Left ventricle myocardium inferior (tissue), 1 donor: ENCODE data around the gene AHNAK. TPM values are rescaled to one million over a fixed set of nuclear protein-coding genes. Genes with fewer than 3 reads are reported as not detected.

Experiments used
- DNase-seq: peaks from one replicate; pipeline ENCODE4 v3.0.0-alpha.2; 2020
- H3K27ac ChIP-seq: fragments of 200-600 bp; replicated peaks from 2 replicates; pipeline ENCODE4 v1.8.0; 2021
- H3K27me3 ChIP-seq: fragments of 200-600 bp; 2 replicates; pipeline ENCODE4 v1.8.0; 2021; ENCODE audit warnings: low read depth
- H3K36me3 ChIP-seq: fragments of 200-600 bp; 2 replicates; pipeline ENCODE4 v1.8.0; 2021
- H3K4me1 ChIP-seq: fragments of 200-600 bp; 2 replicates; pipeline ENCODE4 v1.8.0; 2021
- H3K4me3 ChIP-seq: fragments of 200-600 bp; 2 replicates; pipeline ENCODE4 v1.8.0; 2021; ENCODE audit warnings: mild to moderate bottlenecking, moderate library complexity
- H3K9me3 ChIP-seq: fragments of 200-600 bp; replicated peaks from 2 replicates; pipeline ENCODE4 v1.8.0; 2021
- intact Hi-C: fragments of 100-400 bp; cut with micrococcal nuclease; formaldehyde crosslinking; loops from one replicate; pipeline ENCODE4 v1.11.0; 2022
- long read RNA-seq: library from polyadenylated mRNA; unstranded; transcript quantifications from one replicate; pipeline ENCODE4 v2.0.0, GENCODE V29; 2021
- total RNA-seq: library from RNA; stranded (reverse); fragmentation: NEBNext Ultra II Directional; extraction: Animal tissue kit (Norgen Biotek cat#: 25700); gene quantifications from one replicate; pipeline ENCODE4 v1.2.1, GENCODE V29; 2021
- TF ChIP-seq, protein P1 (sequence below): fragments of 200-600 bp; IDR thresholded peaks from 2 replicates; pipeline ENCODE4 v1.8.0; 2021; ENCODE audit warnings: antibody characterized with exemption, mild to moderate bottlenecking, borderline replicate concordance
- donor health status: DM: no; HTN: yes; CAD: no; lungs with severe emphysema.

Gene AHNAK, protein sequence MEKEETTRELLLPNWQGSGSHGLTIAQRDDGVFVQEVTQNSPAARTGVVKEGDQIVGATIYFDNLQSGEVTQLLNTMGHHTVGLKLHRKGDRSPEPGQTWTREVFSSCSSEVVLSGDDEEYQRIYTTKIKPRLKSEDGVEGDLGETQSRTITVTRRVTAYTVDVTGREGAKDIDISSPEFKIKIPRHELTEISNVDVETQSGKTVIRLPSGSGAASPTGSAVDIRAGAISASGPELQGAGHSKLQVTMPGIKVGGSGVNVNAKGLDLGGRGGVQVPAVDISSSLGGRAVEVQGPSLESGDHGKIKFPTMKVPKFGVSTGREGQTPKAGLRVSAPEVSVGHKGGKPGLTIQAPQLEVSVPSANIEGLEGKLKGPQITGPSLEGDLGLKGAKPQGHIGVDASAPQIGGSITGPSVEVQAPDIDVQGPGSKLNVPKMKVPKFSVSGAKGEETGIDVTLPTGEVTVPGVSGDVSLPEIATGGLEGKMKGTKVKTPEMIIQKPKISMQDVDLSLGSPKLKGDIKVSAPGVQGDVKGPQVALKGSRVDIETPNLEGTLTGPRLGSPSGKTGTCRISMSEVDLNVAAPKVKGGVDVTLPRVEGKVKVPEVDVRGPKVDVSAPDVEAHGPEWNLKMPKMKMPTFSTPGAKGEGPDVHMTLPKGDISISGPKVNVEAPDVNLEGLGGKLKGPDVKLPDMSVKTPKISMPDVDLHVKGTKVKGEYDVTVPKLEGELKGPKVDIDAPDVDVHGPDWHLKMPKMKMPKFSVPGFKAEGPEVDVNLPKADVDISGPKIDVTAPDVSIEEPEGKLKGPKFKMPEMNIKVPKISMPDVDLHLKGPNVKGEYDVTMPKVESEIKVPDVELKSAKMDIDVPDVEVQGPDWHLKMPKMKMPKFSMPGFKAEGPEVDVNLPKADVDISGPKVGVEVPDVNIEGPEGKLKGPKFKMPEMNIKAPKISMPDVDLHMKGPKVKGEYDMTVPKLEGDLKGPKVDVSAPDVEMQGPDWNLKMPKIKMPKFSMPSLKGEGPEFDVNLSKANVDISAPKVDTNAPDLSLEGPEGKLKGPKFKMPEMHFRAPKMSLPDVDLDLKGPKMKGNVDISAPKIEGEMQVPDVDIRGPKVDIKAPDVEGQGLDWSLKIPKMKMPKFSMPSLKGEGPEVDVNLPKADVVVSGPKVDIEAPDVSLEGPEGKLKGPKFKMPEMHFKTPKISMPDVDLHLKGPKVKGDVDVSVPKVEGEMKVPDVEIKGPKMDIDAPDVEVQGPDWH (N-terminal part only)
- total RNA-seq: 290 TPM
- long read RNA-seq, full-length matches to known transcripts: 42 of 57 reads
- long read RNA-seq, partial matches to known transcripts: 1 of 57 reads
- long read RNA-seq, other reads (novel, unspliced or antisense): 14 of 57 reads

DNA sequence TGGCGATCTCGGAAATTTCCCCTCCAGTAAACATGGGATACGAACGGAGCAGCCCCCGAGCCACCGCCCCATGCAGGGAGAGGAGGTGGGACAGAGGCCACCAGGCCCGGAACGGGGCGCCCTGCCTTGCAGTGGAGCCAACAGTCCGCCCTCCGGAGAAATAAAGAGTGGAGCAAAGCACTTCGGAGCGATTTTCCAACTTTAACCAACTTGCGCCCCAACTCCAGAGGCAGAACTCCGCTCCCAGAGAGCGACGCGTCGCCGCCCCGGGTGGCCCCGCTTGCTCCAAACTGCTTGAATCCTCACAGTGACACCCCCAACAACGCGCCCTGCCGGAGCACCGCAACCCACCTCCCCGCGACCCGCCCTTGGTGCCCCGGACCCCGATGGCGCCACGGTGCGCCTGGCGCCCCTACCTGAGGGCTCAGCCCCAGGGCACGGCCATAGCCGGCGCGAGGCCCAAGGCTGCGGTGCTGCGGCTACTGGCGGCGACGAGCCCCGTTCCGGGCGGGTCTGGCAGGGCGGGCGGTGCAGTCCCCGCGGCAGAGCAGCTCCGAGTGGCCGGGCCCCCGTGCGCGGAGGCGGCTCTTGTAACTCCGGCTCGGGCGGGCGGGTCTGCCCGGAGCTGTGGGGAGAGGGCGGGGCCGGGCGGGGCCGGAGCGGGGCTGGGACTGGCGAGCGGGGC is at the start of gene AHNAK:
Gene AHNAK (minus strand): TSS at position 563 of the 685 bp plus-strand sequence. CDS start 10,708 bp downstream, outside the sequence.
- TF ChIP-seq, protein P1, sequence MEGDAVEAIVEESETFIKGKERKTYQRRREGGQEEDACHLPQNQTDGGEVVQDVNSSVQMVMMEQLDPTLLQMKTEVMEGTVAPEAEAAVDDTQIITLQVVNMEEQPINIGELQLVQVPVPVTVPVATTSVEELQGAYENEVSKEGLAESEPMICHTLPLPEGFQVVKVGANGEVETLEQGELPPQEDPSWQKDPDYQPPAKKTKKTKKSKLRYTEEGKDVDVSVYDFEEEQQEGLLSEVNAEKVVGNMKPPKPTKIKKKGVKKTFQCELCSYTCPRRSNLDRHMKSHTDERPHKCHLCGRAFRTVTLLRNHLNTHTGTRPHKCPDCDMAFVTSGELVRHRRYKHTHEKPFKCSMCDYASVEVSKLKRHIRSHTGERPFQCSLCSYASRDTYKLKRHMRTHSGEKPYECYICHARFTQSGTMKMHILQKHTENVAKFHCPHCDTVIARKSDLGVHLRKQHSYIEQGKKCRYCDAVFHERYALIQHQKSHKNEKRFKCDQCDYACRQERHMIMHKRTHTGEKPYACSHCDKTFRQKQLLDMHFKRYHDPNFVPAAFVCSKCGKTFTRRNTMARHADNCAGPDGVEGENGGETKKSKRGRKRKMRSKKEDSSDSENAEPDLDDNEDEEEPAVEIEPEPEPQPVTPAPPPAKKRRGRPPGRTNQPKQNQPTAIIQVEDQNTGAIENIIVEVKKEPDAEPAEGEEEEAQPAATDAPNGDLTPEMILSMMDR: no peak
- peak within 1 kb of the TSS; percentile 100 for H3K4me3 ChIP-seq
- intact Hi-C loops: loop anchor here (10.0 kb wide), 2 partner anchors 122 to 152 kb away; no protein-coding TSS in a partner anchor
- no peaks in the 10 kb centered on the region for H3K9me3 ChIP-seq
- no peaks in the 10 kb centered on the region for H3K36me3 ChIP-seq
- DNase-seq: peak; percentile 91
- H3K27me3 ChIP-seq: no peaks in the 10 kb centered on the region
- H3K4me1 ChIP-seq: peaks cover 98% of the 10 kb centered on the region
- H3K27ac ChIP-seq: peak within 1 kb of the TSS; percentile 100

DNA sequence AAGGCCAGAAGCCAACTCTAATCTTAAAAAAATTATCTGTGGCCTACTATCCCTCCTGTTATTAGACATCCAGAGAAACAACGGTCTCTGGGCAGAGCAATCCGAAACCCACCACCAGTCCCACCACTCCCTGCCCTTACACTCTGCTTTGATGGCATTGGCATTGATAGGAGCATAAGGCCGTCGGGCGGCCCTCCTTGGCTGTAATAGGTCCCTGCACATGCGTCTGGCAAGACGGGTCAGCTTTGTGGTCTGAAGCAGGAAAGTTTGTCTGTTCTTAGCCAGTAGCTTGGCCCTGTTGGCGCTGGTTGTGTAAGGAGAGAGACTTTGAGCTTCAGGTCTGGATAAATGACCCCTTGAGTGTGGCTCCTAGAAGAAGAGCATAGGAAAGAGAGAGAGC is 48.5 kb upstream of the AHNAK start:
- H3K27ac ChIP-seq: no peak overlapping the region
- intact Hi-C loops: no loop called here
- H3K27me3 ChIP-seq: no peaks in the 10 kb centered on the region
- no peak overlapping the region for H3K4me3 ChIP-seq
- H3K36me3 ChIP-seq: peaks cover 53% of the 10 kb centered on the region
- TF ChIP-seq, protein P1: no peak
- DNase-seq: no peak
- no peaks in the 10 kb centered on the region for H3K9me3 ChIP-seq
- peaks cover 54% of the 10 kb centered on the region for H3K4me1 ChIP-seq

DNA sequence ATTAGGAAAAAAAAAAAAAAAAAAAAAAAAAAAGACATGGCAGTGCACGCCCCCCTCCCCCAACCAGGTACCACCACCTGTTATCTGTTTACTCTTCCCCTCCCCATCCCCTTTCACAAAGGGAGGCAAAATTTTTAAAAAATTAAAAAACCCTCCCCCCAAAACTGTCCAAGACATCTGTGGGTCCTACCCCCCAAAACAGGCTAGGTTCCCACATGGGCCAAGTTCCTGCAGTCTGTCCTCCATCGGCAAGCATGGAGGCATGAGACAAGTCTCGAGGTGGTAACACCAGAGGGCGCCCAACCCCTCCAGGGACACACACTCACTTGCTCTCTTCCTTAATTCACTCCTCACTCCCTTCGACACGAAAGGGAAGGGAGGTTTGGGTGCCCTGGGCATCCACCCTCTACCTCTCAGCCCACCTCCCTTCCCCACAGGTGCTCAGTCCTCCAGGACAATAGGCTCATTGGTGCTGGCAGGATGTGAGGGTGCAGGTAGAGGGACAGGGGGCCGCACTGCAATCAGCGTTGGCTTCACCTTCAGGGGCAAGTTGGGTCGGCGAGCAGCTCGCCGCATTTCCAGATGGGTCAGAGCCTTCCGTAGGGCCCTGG is 46.9 kb upstream of the AHNAK start:
- TF ChIP-seq, protein P1: peak; percentile 63
- no peaks in the 10 kb centered on the region for H3K27me3 ChIP-seq
- DNase-seq: peak; percentile 79
- peak overlapping the region; percentile 96 for H3K27ac ChIP-seq
- H3K4me3 ChIP-seq: no peak overlapping the region
- intact Hi-C loops: no loop called here
- H3K9me3 ChIP-seq: no peaks in the 10 kb centered on the region
- peaks cover 59% of the 10 kb centered on the region for H3K36me3 ChIP-seq
- peaks cover 49% of the 10 kb centered on the region for H3K4me1 ChIP-seq

GRCh38 chr11:62592989-62593421 is 46.4 kb upstream of the AHNAK start:
- peaks cover 45% of the 10 kb centered on the region for H3K4me1 ChIP-seq
- no peak for DNase-seq

More at GRCh38 chr11:62592989-62593421, 46.4 kb upstream of the AHNAK start:
- H3K27me3 ChIP-seq: no peaks in the 10 kb centered on the region
- H3K4me3 ChIP-seq: peak overlapping the region; percentile 72
- peak overlapping the region; percentile 96 for H3K27ac ChIP-seq
- intact Hi-C loops: no loop called here
- TF ChIP-seq, protein P1: no peak
- no peaks in the 10 kb centered on the region for H3K9me3 ChIP-seq
- H3K36me3 ChIP-seq: peaks cover 59% of the 10 kb centered on the region
